GM12878 (cell line): ENCODE results near the gene USP34. TPM values are rescaled to one million over a fixed set of nuclear protein-coding genes. Genes with fewer than 3 reads are reported as not detected.

Experiments
- ATAC-seq: fragments of 200-7000 bp; cut with Tn5 transposase; 3 replicates; pipeline ENCODE4 v1.9.1; 2020; ENCODE audit warnings: mild to moderate bottlenecking, moderate library complexity
- BruUV-seq: library from RNA; stranded (reverse); fragments of 400-500 nt; replicated peaks from 2 replicates; lab custom pipeline; 2021; lab: Mats Ljungman, UMichigan
- CTCF ChIA-PET: fragments of 300-600 bp; sonication (Branson Sonifier 250); formaldehyde crosslinking; extraction: SDS; loops from one replicate; lab custom pipeline; 2021; ENCODE audit warnings: inconsistent platforms; lab: Yijun Ruan, JAX
- POLR2A ChIA-PET: fragments of 350-600 bp; formaldehyde crosslinking; extraction: SDS; loops from one replicate; lab custom pipeline; 2021; ENCODE audit warnings: inconsistent platforms; lab: Charles Lee
- RAD21 ChIA-PET: fragments of 300-600 bp; sonication (Branson Sonifier 250); formaldehyde crosslinking; loops from one replicate; lab custom pipeline; 2023; ENCODE audit warnings: antibody characterized with exemption; ENCODE audit not compliant: unreplicated experiment; lab: Charles Lee
- SMC1A ChIA-PET: fragments of 300-600 bp; sonication (Branson Sonifier 250); formaldehyde crosslinking; loops from one replicate; lab custom pipeline; 2023; ENCODE audit not compliant: unreplicated experiment, uncharacterized antibody; lab: Charles Lee
- DNase-seq: peaks from one replicate; pipeline ENCODE4 v3.0.0-alpha.2; 2011; ENCODE audit warnings: low read depth, low spot score
- FAIRE-seq: peaks from 3 replicates; lab custom pipeline; 2011; peaks lifted over from hg19 to GRCh38; lab: Jason Lieb, UNC
- H2AFZ ChIP-seq: 2 replicates; pipeline ENCODE4 v1.6.0; 2011; ENCODE audit warnings: low read depth, low read length, control low read depth; ENCODE audit not compliant: control insufficient read depth
- H3K27ac ChIP-seq: 2 replicates; pipeline ENCODE4 v1.5.1; 2011; ENCODE audit warnings: control low read depth; ENCODE audit not compliant: control insufficient read depth, insufficient read depth
- H3K27me3 ChIP-seq, 2 experiments: replicated peaks in 1 of 2; 2 replicates each; pipeline versions ENCODE4 v1.6.0 to v1.6.1; 2011; ENCODE audit warnings: low read length in 1 of 2; ENCODE audit not compliant: control insufficient read depth in 2 of 2, insufficient read depth in 2 of 2
- H3K36me3 ChIP-seq, 2 experiments: 2 replicates each; pipeline ENCODE4 v1.5.1; 2011; ENCODE audit warnings: low read length in 1 of 2; ENCODE audit not compliant: control insufficient read depth in 2 of 2, insufficient read depth in 2 of 2
- H3K4me1 ChIP-seq: 2 replicates; pipeline ENCODE4 v1.6.1; 2011; ENCODE audit warnings: mild to moderate bottlenecking, low read length, moderate library complexity, mixed read lengths; ENCODE audit not compliant: control insufficient read depth, insufficient read depth
- H3K4me2 ChIP-seq: 2 replicates; pipeline ENCODE4 v1.6.0; 2011; ENCODE audit warnings: control low read depth; ENCODE audit not compliant: control insufficient read depth, insufficient read depth
- H3K4me3 ChIP-seq: fragments of 200-600 bp; sonication (generic); 2 replicates; pipeline ENCODE4 v1.5.1; 2016
- H3K79me2 ChIP-seq: 2 replicates; pipeline ENCODE4 v1.6.0; 2011; ENCODE audit warnings: low read length; ENCODE audit not compliant: control insufficient read depth, insufficient read depth
- H3K9ac ChIP-seq: 2 replicates; pipeline ENCODE4 v1.8.0; 2011; ENCODE audit warnings: low read length, control low read depth, mixed read lengths; ENCODE audit not compliant: control insufficient read depth, insufficient read depth
- H3K9me3 ChIP-seq: replicated peaks from 3 replicates; pipeline ENCODE4 v1.5.1; 2011; ENCODE audit warnings: mild to moderate bottlenecking, low read length; ENCODE audit not compliant: control insufficient read depth, insufficient read depth
- H4K20me1 ChIP-seq: 2 replicates; pipeline ENCODE4 v1.6.0; 2011; ENCODE audit not compliant: control insufficient read depth, insufficient read depth
- IKZF2 ChIP-seq, 2 experiments: fragments of 450-650 bp; IDR thresholded peaks; 2 replicates each; pipeline ENCODE4 v1.6.1; 2017; ENCODE audit warnings: mild to moderate bottlenecking in 2 of 2, moderate library complexity in 2 of 2
- NRF1 ChIP-seq: conservative IDR thresholded peaks from 2 replicates; pipeline ENCODE4 v1.6.1; 2011; ENCODE audit warnings: mild to moderate bottlenecking, low read depth, low read length, improper control_type of control experiment
- SP1 ChIP-seq: IDR thresholded peaks from one replicate; pipeline ENCODE4 v1.6.1; 2011; ENCODE audit warnings: low read depth, low read length
- TCF3 ChIP-seq: IDR thresholded peaks from 2 replicates; pipeline ENCODE4 v1.6.1; 2012; ENCODE audit warnings: low read depth, mild to moderate bottlenecking, low read length, borderline replicate concordance; ENCODE audit not compliant: insufficient read depth
- ZZZ3 ChIP-seq: IDR thresholded peaks from 2 replicates; pipeline ENCODE4 v1.6.1; 2011; ENCODE audit warnings: low read depth; ENCODE audit not compliant: control insufficient read depth, insufficient read length
- WGBS: methylation state at CpG from one replicate; pipeline ENCODE4 v1.1.6; 2016; ENCODE audit warnings: low lambda C conversion rate; ENCODE audit not compliant: insufficient replicate concordance, insufficient coverage; ENCODE audit errors: missing lambda C conversion rate; 5-methylcytosine and 5-hydroxymethylcytosine counted together
- in situ Hi-C: fragments of 300-500 bp; cut with MboI; formaldehyde crosslinking; loops from 9 replicates; pipeline ENCODE4 v1.14.3; 2018; ENCODE audit warnings: mixed read lengths
- intact Hi-C: fragments of 100-400 bp; cut with micrococcal nuclease; formaldehyde crosslinking; loops from one replicate; pipeline ENCODE4 v1.14.2; 2022; ENCODE audit not compliant: unreplicated experiment
- polyA plus RNA-seq, 11 experiments: library from polyadenylated mRNA; depleted of rRNA in 4 of 11; unstranded in 6 of 11; stranded (reverse) in 5 of 11; fragments of >200 nt; fragmentation: Nextera tagmentation in 4 of 11; fragmentation: Illumina TruSeq in 1 of 11; extraction: Ambion mirVana in 4 of 11; extraction: Trizol in 1 of 11; gene quantifications; 1 replicate in 1 of 11; 2 replicates in 10 of 11; pipeline versions ENCODE4 v1.2.1 to v1.2.3, GENCODE V29; 2011 to 2016; ENCODE audit warnings: inconsistent platforms in 2 of 11, missing spikeins in 2 of 11, low read depth in 1 of 11
- total RNA-seq, 4 experiments: library from RNA; depleted of rRNA in 3 of 4; stranded (reverse); fragments of >200 nt in 3 of 4; fragmentation: Illumina TruSeq in 1 of 4; extraction: Trizol in 1 of 4; gene quantifications; 2 replicates each; pipeline versions ENCODE4 v1.2.1 to v1.2.3, GENCODE V29; 2013 to 2021
- TF ChIP-seq, protein P1 (sequence below): IDR thresholded peaks from 2 replicates; pipeline ENCODE4 v1.6.1; 2011; ENCODE audit warnings: low read depth, low read length, improper control_type of control experiment, borderline replicate concordance
- TF ChIP-seq, protein P2 (sequence below): IDR thresholded peaks from 2 replicates; pipeline ENCODE4 v1.6.1; 2012; ENCODE audit warnings: low read depth, low read length, improper control_type of control experiment
- TF ChIP-seq, protein P3 (sequence below): fragments of 450-650 bp; IDR thresholded peaks from 2 replicates; pipeline ENCODE4 v1.6.1; 2017; ENCODE audit warnings: antibody characterized with exemption, mild to moderate bottlenecking, moderate library complexity

The USP34 gene
- total and polyA plus RNA-seq, 10 of the 15 experiments (the other 5 are each of a cell fraction or from before 2014, with no cell fraction given): 26.2 to 106 (median 62.1) TPM

- H3K4me2 ChIP-seq: no peak overlapping the region
Observed at GRCh38 chr2:61421611-61422010, 49.3 kb downstream of the USP34 start.

More at GRCh38 chr2:61421611-61422010, 49.3 kb downstream of the USP34 start:
- FAIRE-seq (no peak), ATAC-seq (no peak), DNase-seq (no peak)
- in situ Hi-C loops (no loop called here), intact Hi-C loops (no loop called here)
- Histone ChIP-seq H3K9me3 (no peaks in the 10 kb centered on the region), H3K4me3 (no peak overlapping the region), H3K9ac (no peak overlapping the region), H3K36me3 (peaks cover 2 to 5% of the 10 kb centered on the region in 2 experiments; a peak in 2 of 4 replicates), H3K4me1 (peaks cover 51% of the 10 kb centered on the region), H2AFZ (no peak overlapping the region), H3K27ac (no peak overlapping the region), H3K27me3 (no peaks in the 10 kb centered on the region), H4K20me1 (peaks cover 3% of the 10 kb centered on the region; the same call in 1 of the 2 replicates), H3K79me2 (peaks cover 80% of the 10 kb centered on the region)
- CTCF ChIA-PET: interaction anchor here (1.0 to 1.9 kb wide), 4 partner anchors 11 to 114 kb away, joined by 3 to 9 read pairs (median 3); no protein-coding TSS in a partner anchor
- POLR2A ChIA-PET: interaction anchor here (0.6 to 3.4 kb wide), 10 partner anchors 16 to 244 kb away, joined by 4 to 10 read pairs (median 6); partner anchors contain the start of gene XPO1
- BruUV-seq: no TSS peak
- SMC1A ChIA-PET: interaction anchor here (0.9 to 3.3 kb wide), 15 partner anchors 9 to 113 kb away, joined by 3 to 19 read pairs (median 3); no protein-coding TSS in a partner anchor
- TF ChIP-seq NRF1 (no peak), SP1 (no peak), ZZZ3 (no peak), TCF3 (no peak), IKZF2 (IDR thresholded peaks at IDR 0.05) (no peak)
- TF ChIP-seq, protein P1, sequence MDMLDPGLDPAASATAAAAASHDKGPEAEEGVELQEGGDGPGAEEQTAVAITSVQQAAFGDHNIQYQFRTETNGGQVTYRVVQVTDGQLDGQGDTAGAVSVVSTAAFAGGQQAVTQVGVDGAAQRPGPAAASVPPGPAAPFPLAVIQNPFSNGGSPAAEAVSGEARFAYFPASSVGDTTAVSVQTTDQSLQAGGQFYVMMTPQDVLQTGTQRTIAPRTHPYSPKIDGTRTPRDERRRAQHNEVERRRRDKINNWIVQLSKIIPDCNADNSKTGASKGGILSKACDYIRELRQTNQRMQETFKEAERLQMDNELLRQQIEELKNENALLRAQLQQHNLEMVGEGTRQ: no peak
- TF ChIP-seq, protein P2, sequence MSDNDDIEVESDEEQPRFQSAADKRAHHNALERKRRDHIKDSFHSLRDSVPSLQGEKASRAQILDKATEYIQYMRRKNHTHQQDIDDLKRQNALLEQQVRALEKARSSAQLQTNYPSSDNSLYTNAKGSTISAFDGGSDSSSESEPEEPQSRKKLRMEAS: no peak
- TF ChIP-seq, protein P3, sequence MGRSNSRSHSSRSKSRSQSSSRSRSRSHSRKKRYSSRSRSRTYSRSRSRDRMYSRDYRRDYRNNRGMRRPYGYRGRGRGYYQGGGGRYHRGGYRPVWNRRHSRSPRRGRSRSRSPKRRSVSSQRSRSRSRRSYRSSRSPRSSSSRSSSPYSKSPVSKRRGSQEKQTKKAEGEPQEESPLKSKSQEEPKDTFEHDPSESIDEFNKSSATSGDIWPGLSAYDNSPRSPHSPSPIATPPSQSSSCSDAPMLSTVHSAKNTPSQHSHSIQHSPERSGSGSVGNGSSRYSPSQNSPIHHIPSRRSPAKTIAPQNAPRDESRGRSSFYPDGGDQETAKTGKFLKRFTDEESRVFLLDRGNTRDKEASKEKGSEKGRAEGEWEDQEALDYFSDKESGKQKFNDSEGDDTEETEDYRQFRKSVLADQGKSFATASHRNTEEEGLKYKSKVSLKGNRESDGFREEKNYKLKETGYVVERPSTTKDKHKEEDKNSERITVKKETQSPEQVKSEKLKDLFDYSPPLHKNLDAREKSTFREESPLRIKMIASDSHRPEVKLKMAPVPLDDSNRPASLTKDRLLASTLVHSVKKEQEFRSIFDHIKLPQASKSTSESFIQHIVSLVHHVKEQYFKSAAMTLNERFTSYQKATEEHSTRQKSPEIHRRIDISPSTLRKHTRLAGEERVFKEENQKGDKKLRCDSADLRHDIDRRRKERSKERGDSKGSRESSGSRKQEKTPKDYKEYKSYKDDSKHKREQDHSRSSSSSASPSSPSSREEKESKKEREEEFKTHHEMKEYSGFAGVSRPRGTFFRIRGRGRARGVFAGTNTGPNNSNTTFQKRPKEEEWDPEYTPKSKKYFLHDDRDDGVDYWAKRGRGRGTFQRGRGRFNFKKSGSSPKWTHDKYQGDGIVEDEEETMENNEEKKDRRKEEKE: no peak
- 87% methylated on average over 9 of the region's 9 CpGs for WGBS
- RAD21 ChIA-PET: interaction anchor here (0.7 to 2.1 kb wide), 12 partner anchors 14 to 243 kb away, joined by 3 to 9 read pairs (median 4); partner anchors contain the start of gene XPO1
